Measurements from ENCODE around the gene PTPRF.

The PTPRF gene

DNA sequence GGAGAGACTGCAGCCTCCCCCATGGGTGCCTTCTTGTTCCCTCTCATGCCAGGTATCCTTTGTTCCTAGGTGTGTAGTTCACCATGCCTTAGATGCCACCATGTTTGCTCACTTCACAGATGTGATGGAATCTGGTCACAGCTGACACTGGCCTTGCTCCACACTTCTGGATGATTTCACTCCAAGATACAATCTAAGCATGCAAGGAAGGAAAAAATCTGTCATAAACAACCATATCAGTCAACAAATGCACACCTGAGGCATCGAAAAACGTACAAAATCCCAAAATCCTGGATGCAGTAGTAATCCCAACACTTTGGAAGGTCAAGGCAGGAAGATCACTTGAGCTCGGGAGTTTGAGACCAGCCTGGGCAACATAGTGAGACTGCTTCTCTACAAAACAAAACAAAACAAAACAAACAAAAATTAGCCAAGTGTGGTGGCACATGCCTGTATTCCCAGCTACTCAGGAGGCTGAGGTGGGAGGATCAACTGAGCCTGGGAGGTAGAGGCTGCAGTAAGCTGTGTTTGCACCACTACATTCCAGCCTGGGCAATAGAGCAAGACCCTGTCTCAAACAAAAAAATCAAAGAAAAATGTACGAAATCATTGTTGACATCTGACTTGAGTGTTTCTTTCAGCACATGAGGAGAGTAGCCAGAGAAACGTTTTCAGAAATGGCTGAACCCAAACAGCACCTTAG, 17.1 kb upstream of the PTPRF start:
- H3K27ac ChIP-seq (ENCODE audit: low read depth, low read length): no peak overlapping the region
- no peaks in the 10 kb centered on the region for H3K36me3 ChIP-seq (ENCODE audit: control insufficient read depth, insufficient read depth, low read length)
- H3K4me3 ChIP-seq (ENCODE audit: low read depth, low read length): no peak overlapping the region
- H3K9me3 ChIP-seq (ENCODE audit: control insufficient read depth, insufficient read depth, low read depth, low read length): no peaks in the 10 kb centered on the region
- H3K27me3 ChIP-seq (ENCODE audit: control insufficient read depth, insufficient read depth, low read length): no peaks in the 10 kb centered on the region
- no peak overlapping the region for H3K9ac ChIP-seq (ENCODE audit: low read length)
- 0 out of 2 replicates have a peak, but pooled peaks cover 5% of the 10 kb centered on the region for H3K4me1 ChIP-seq (ENCODE audit: control insufficient read depth, insufficient read depth, low read length)

- no peaks in the 10 kb centered on the region; the same call in 1 of the 2 replicates for H3K4me1 ChIP-seq (ENCODE audit: control insufficient read depth, insufficient read depth, low read length)
- no peak overlapping the region for H3K4me3 ChIP-seq (ENCODE audit: low read depth, low read length)
- H3K9ac ChIP-seq (ENCODE audit: low read length): no peak overlapping the region
- H3K36me3 ChIP-seq (ENCODE audit: control insufficient read depth, insufficient read depth, low read length): no peaks in the 10 kb centered on the region
- H3K27ac ChIP-seq (ENCODE audit: low read depth, low read length): no peak overlapping the region
- no peaks in the 10 kb centered on the region for H3K9me3 ChIP-seq (ENCODE audit: control insufficient read depth, insufficient read depth, low read depth, low read length)
- peaks cover 4% of the 10 kb centered on the region; the same call in 1 of the 2 replicates for H3K27me3 ChIP-seq (ENCODE audit: control insufficient read depth, insufficient read depth, low read length)
These were observed 11.6 kb upstream of the PTPRF start for GRCh38 chr1:43518935-43519686.

GRCh38 chr1:43520100-43520778, 10.4 kb upstream of the PTPRF start:
- H3K4me1 ChIP-seq (ENCODE audit: control insufficient read depth, insufficient read depth, low read length): no peaks in the 10 kb centered on the region; the same call in 1 of the 2 replicates
- H3K36me3 ChIP-seq (ENCODE audit: control insufficient read depth, insufficient read depth, low read length): no peaks in the 10 kb centered on the region
- H3K4me3 ChIP-seq (ENCODE audit: low read depth, low read length): no peak overlapping the region
- H3K9ac ChIP-seq (ENCODE audit: low read length): no peak overlapping the region
- no peaks in the 10 kb centered on the region for H3K9me3 ChIP-seq (ENCODE audit: control insufficient read depth, insufficient read depth, low read depth, low read length)
- H3K27ac ChIP-seq (ENCODE audit: low read depth, low read length): no peak overlapping the region
- H3K27me3 ChIP-seq (ENCODE audit: control insufficient read depth, insufficient read depth, low read length): peaks cover 4% of the 10 kb centered on the region; the same call in 1 of the 2 replicates

DNA sequence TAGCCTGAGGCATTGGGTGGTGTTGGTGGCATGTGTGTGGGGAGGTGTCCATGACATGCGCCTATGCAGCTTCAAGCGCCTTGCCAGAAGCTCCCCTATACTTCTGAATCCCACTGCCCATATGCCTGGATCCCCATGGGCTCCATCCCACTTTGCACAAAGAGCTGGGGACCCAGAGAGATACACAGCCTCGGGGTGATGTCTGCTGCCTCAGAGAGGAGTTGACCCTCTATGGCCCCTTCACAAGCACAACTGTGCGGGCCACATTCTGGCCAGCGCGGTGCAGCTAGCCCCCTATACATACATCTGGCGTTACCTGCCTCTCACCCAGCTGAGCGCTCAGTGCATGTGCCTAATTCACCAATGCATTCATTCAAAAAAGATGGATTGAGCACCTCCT, 9.6 kb upstream of the PTPRF start:
- Histone ChIP-seq H3K27ac (ENCODE audit: low read depth, low read length) (no peak overlapping the region), H3K9me3 (ENCODE audit: control insufficient read depth, insufficient read depth, low read depth, low read length) (no peaks in the 10 kb centered on the region), H3K4me3 (ENCODE audit: low read depth, low read length) (no peak overlapping the region), H3K27me3 (ENCODE audit: control insufficient read depth, insufficient read depth, low read length) (peaks cover 4% of the 10 kb centered on the region; the same call in 1 of the 2 replicates), H3K36me3 (ENCODE audit: control insufficient read depth, insufficient read depth, low read length) (no peaks in the 10 kb centered on the region), H3K9ac (ENCODE audit: low read length) (no peak overlapping the region), H3K4me1 (ENCODE audit: control insufficient read depth, insufficient read depth, low read length) (peaks cover 3% of the 10 kb centered on the region; the same call in 1 of the 2 replicates)

DNA sequence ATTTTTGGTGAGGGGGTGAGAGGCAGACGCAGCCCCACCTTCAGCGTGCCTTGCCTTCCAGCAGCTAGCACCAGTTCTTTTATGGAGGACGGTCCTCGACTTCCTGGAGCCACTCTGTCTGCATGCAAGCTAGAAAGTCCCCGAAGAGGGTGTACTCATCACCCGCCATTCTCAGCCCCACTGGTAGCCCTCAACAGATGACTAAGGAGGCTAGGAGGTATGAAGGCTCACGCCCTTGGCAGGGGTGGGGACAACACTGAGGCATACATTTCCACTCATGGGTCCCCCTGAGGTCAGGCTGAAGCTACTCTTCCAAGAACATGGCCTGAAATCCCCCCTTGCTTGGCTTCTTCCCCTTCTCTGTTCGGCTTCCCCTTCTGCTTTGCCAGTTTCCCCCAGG, 8.9 kb upstream of the PTPRF start:
- Histone ChIP-seq H3K27me3 (ENCODE audit: control insufficient read depth, insufficient read depth, low read length) (peaks cover 4% of the 10 kb centered on the region; the same call in 1 of the 2 replicates), H3K36me3 (ENCODE audit: control insufficient read depth, insufficient read depth, low read length) (no peaks in the 10 kb centered on the region), H3K9ac (ENCODE audit: low read length) (no peak overlapping the region), H3K4me1 (ENCODE audit: control insufficient read depth, insufficient read depth, low read length) (peaks cover 3% of the 10 kb centered on the region; the same call in 1 of the 2 replicates), H3K4me3 (ENCODE audit: low read depth, low read length) (no peak overlapping the region), H3K27ac (ENCODE audit: low read depth, low read length) (no peak overlapping the region), H3K9me3 (ENCODE audit: control insufficient read depth, insufficient read depth, low read depth, low read length) (no peaks in the 10 kb centered on the region)

GRCh38 chr1:43522431-43522775, 8.3 kb upstream of the PTPRF start:
- no peak overlapping the region for H3K27ac ChIP-seq (ENCODE audit: low read depth, low read length)
- peaks cover 3% of the 10 kb centered on the region; the same call in 1 of the 2 replicates for H3K4me1 ChIP-seq (ENCODE audit: control insufficient read depth, insufficient read depth, low read length)
- no peak overlapping the region for H3K9ac ChIP-seq (ENCODE audit: low read length)
- peaks cover 4% of the 10 kb centered on the region; the same call in 1 of the 2 replicates for H3K27me3 ChIP-seq (ENCODE audit: control insufficient read depth, insufficient read depth, low read length)
- H3K9me3 ChIP-seq (ENCODE audit: control insufficient read depth, insufficient read depth, low read depth, low read length): no peaks in the 10 kb centered on the region
- H3K36me3 ChIP-seq (ENCODE audit: control insufficient read depth, insufficient read depth, low read length): no peaks in the 10 kb centered on the region
- H3K4me3 ChIP-seq (ENCODE audit: low read depth, low read length): no peak overlapping the region

DNA sequence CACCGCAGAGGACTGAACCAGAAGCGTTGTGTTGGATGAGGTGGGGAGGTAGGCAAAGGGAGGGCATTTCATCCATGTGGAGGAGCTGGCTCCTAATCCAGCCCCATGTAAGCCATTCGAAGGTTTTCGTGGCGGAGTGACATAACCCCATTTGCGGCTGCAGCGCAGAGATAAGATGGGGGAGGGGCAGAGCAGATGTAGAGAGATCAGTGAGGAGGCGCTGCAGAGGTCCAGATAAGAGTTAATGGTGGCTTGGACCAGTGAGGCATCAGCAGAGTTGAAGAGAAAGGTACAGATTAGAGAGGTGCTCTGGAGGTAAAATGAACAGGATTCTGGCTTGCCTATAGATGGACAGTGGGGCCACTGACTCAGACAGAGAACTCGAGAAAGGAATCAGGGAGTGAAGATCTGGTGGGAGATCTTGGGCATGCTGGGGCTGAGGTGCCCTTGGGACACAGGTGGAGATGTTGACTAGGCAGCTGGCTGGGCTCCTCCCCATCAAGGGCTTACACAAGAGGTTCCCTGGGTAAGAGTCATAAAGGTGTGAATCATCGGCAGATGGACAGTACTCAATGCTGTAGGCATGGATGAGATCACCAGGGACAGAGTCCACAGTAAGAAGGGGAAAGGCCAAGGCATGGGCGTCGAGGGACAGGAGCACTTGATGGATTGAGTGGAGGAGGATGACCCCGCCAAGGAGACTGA, 7.8 kb upstream of the PTPRF start:
- no peak overlapping the region for H3K4me3 ChIP-seq (ENCODE audit: low read depth, low read length)
- H3K27me3 ChIP-seq (ENCODE audit: control insufficient read depth, insufficient read depth, low read length): peaks cover 4% of the 10 kb centered on the region; the same call in 1 of the 2 replicates
- H3K9ac ChIP-seq (ENCODE audit: low read length): no peak overlapping the region
- H3K27ac ChIP-seq (ENCODE audit: low read depth, low read length): no peak overlapping the region
- no peaks in the 10 kb centered on the region for H3K36me3 ChIP-seq (ENCODE audit: control insufficient read depth, insufficient read depth, low read length)
- no peaks in the 10 kb centered on the region for H3K9me3 ChIP-seq (ENCODE audit: control insufficient read depth, insufficient read depth, low read depth, low read length)
- peaks cover 3% of the 10 kb centered on the region; the same call in 1 of the 2 replicates for H3K4me1 ChIP-seq (ENCODE audit: control insufficient read depth, insufficient read depth, low read length)

DNA sequence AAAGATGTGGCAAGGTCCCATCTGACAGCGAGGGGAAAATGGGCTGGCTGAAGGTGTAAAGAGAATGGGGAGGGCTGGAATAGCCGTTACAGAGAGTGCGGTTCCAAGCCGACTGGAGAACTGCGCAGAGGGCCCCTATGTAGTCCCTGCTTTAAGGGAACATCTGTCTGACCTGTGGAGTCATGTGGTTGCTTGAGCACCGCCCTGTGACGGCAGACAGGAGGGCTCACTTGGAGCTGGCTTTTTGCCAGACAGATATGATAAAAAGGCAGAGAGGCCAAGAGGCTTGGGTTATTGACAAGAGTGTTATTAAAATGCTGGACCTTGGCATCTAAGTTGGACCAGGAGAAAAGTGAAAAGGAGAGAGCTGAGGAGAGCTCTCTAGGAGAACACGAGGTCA, 5.9 kb upstream of the PTPRF start:
- Histone ChIP-seq H3K9me3 (ENCODE audit: control insufficient read depth, insufficient read depth, low read depth, low read length) (no peaks in the 10 kb centered on the region), H3K4me1 (ENCODE audit: control insufficient read depth, insufficient read depth, low read length) (peaks cover 8% of the 10 kb centered on the region), H3K27ac (ENCODE audit: low read depth, low read length) (no peak overlapping the region), H3K36me3 (ENCODE audit: control insufficient read depth, insufficient read depth, low read length) (no peaks in the 10 kb centered on the region), H3K27me3 (ENCODE audit: control insufficient read depth, insufficient read depth, low read length) (peaks cover 6% of the 10 kb centered on the region), H3K9ac (ENCODE audit: low read length) (no peak overlapping the region), H3K4me3 (ENCODE audit: low read depth, low read length) (no peak overlapping the region)

GRCh38 chr1:43526002-43526401, 4.7 kb upstream of the PTPRF start:
- Histone ChIP-seq H3K36me3 (ENCODE audit: control insufficient read depth, insufficient read depth, low read length) (no peaks in the 10 kb centered on the region), H3K27ac (ENCODE audit: low read depth, low read length) (no peak overlapping the region), H3K9ac (ENCODE audit: low read length) (no peak overlapping the region), H3K9me3 (ENCODE audit: control insufficient read depth, insufficient read depth, low read depth, low read length) (no peaks in the 10 kb centered on the region), H3K4me3 (ENCODE audit: low read depth, low read length) (no peak overlapping the region), H3K27me3 (ENCODE audit: control insufficient read depth, insufficient read depth, low read length) (peaks cover 13% of the 10 kb centered on the region), H3K4me1 (ENCODE audit: control insufficient read depth, insufficient read depth, low read length) (peaks cover 16% of the 10 kb centered on the region)

DNA sequence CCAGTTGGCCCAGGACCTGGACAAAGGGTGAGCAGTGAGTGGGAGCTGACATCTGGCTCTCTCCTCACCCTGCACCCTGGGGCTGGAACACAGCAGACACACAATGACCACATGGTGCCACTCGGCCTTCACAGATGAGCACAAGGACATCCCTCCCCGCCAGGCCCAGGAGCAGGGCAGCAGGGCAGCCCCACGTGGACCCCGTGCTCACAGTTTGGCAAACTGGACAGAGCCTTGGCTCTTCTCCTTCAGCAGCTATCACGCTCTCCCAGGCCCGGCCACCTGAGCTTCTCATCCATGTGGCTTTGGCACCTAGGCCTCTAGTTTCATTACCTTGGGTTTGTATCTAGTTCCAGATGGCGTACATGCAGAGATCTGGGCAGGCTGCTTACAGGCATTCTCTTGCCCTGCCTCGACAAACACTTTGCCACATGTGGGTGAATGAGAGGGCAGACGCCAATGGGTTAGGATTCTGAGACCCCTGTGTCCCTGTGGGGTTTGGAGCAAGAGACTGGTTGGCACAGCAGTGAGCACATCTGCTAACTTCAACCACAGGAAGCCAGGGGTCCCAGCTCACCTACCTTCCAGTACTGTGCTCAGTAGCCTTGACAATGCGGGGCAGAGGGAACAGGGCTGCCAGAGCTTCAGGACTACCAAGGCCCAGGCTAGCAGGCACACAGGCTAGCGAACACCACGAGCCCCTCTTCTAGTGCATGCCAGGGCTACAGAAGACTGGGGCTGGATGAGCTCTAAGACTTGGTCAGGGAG, 3.4 kb upstream of the PTPRF start:
- Histone ChIP-seq H3K9me3 (ENCODE audit: control insufficient read depth, insufficient read depth, low read depth, low read length) (no peaks in the 10 kb centered on the region), H3K27ac (ENCODE audit: low read depth, low read length) (no peak overlapping the region), H3K4me1 (ENCODE audit: control insufficient read depth, insufficient read depth, low read length) (peaks cover 18% of the 10 kb centered on the region), H3K27me3 (ENCODE audit: control insufficient read depth, insufficient read depth, low read length) (peaks cover 13% of the 10 kb centered on the region), H3K4me3 (ENCODE audit: low read depth, low read length) (no peak overlapping the region), H3K9ac (ENCODE audit: low read length) (no peak overlapping the region), H3K36me3 (ENCODE audit: control insufficient read depth, insufficient read depth, low read length) (no peaks in the 10 kb centered on the region)
